ENCODE data around the gene XIRP2. TPM values are rescaled to one million over a fixed set of nuclear protein-coding genes. Genes with fewer than 3 reads are reported as not detected.

XIRP2 gene
- total RNA-seq, 2 donors from 2014 or later: 0.06 to 3.1 TPM

DNA sequence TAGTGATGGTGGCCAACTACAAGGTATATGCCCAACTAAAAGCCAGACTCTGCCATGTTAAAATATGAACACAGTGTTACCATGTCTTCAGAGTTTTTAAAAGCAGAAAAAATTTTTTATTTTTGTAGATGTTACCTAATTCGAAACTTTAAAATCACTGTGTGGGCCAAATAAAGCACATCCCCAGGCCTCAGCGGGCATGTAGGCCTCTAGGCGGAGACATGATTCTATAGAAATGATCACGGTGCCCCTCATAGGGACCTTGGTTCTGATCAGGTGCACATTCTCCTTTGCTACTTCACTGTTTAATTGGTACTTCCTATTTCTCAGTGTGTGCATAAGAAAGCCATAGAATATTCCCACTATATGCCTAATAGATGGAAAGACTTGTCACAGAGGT, 349.2 kb downstream of the XIRP2 start:
- TF ChIP-seq POLR2A (IDR thresholded peaks at IDR 0.05): no peak
- no peak for TF ChIP-seq POLR2AphosphoS5 (IDR thresholded peaks at IDR 0.05)
- TF ChIP-seq, protein P1, sequence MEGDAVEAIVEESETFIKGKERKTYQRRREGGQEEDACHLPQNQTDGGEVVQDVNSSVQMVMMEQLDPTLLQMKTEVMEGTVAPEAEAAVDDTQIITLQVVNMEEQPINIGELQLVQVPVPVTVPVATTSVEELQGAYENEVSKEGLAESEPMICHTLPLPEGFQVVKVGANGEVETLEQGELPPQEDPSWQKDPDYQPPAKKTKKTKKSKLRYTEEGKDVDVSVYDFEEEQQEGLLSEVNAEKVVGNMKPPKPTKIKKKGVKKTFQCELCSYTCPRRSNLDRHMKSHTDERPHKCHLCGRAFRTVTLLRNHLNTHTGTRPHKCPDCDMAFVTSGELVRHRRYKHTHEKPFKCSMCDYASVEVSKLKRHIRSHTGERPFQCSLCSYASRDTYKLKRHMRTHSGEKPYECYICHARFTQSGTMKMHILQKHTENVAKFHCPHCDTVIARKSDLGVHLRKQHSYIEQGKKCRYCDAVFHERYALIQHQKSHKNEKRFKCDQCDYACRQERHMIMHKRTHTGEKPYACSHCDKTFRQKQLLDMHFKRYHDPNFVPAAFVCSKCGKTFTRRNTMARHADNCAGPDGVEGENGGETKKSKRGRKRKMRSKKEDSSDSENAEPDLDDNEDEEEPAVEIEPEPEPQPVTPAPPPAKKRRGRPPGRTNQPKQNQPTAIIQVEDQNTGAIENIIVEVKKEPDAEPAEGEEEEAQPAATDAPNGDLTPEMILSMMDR (IDR thresholded peaks at IDR 0.05): no peak
- Histone ChIP-seq H3K4me3 (no peak overlapping the region), H3K27ac (no peak overlapping the region), H3K27me3 (replicated peaks; ENCODE audit: insufficient read depth) (no peaks in the 10 kb centered on the region), H3K9me3 (no peaks in the 10 kb centered on the region), H3K4me1 (replicated peaks) (no peaks in the 10 kb centered on the region), H3K36me3 (no peaks in the 10 kb centered on the region)
- intact Hi-C loops (cut with DNase I): no loop called here
- no peak for DNase-seq (ENCODE audit: low spot score)
- WGBS: 88% methylated on average over 4 of the region's 4 CpGs

- H3K27me3 ChIP-seq (replicated peaks; ENCODE audit: insufficient read depth): no peaks in the 10 kb centered on the region
- 94% methylated on average over 1 of the region's 1 CpG for WGBS
- TF ChIP-seq POLR2A (IDR thresholded peaks at IDR 0.05): no peak
- TF ChIP-seq, protein P1 (IDR thresholded peaks at IDR 0.05): no peak
- no peak for TF ChIP-seq POLR2AphosphoS5 (IDR thresholded peaks at IDR 0.05)
- intact Hi-C loops (cut with DNase I): no loop called here
- H3K36me3 ChIP-seq: no peaks in the 10 kb centered on the region
- DNase-seq (ENCODE audit: low spot score): no peak
- no peak overlapping the region for H3K4me3 ChIP-seq
- H3K4me1 ChIP-seq (replicated peaks): no peaks in the 10 kb centered on the region
- no peaks in the 10 kb centered on the region for H3K9me3 ChIP-seq
- no peak overlapping the region for H3K27ac ChIP-seq
These were observed 352.4 kb downstream of the XIRP2 start for GRCh38 chr2:167240671-167241070.

DNA sequence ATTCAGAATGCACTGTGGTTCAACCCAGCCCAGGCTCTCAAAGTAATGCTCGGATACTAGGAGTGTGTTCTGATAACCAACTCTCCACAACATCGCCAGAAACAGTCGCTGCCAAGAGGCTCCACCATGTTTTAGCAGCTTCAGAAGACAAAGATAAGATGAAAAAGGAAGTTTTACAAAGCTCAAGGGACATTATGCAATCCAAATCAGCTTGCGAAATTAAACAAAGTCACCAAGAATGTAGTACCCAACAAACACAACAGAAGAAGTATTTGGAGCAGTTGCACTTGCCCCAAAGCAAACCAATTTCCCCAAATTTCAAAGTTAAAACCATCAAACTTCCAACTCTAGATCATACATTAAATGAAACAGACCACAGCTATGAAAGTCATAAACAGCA, 360.9 kb downstream of the XIRP2 start:
- WGBS: 82% methylated on average over 4 of the region's 4 CpGs
- H3K9me3 ChIP-seq: no peaks in the 10 kb centered on the region
- intact Hi-C loops (cut with DNase I): no loop called here

DNA sequence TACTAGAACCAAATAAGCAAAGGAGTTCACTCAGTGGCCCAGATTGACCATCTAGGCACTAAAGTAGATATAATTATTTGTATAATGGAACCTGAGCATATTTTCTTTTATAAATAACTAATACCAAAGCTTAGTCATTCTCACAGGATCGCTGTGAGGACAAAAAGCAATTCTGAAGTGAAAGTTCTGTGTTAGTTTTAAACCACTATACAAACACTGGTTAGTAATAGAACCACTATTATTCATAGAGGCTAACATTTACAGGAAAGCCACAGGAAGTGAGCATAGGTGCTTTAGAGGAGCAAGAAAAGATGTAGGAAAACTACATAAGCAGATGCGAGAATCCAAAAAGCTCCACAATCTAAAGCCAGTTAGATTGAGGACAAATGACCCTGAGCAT, 364.7 kb downstream of the XIRP2 start:
- H3K27ac ChIP-seq: no peak overlapping the region
- 46% methylated on average over 2 of the region's 2 CpGs for WGBS
- no peaks in the 10 kb centered on the region for H3K9me3 ChIP-seq
- intact Hi-C loops (cut with DNase I): no loop called here
- no peaks in the 10 kb centered on the region for H3K36me3 ChIP-seq
- TF ChIP-seq, protein P1 (IDR thresholded peaks at IDR 0.05): no peak
- no peak for TF ChIP-seq POLR2A (IDR thresholded peaks at IDR 0.05)
- no peak for TF ChIP-seq POLR2AphosphoS5 (IDR thresholded peaks at IDR 0.05)
- no peaks in the 10 kb centered on the region for H3K4me1 ChIP-seq (replicated peaks)
- DNase-seq (ENCODE audit: low spot score): no peak
- H3K27me3 ChIP-seq (replicated peaks; ENCODE audit: insufficient read depth): no peaks in the 10 kb centered on the region
- H3K4me3 ChIP-seq: no peak overlapping the region

More for the DNA sequence above, 360.9 kb downstream of the XIRP2 start:
- TF ChIP-seq POLR2A (IDR thresholded peaks at IDR 0.05): no peak
- no peak for TF ChIP-seq POLR2AphosphoS5 (IDR thresholded peaks at IDR 0.05)
- TF ChIP-seq, protein P1 (IDR thresholded peaks at IDR 0.05): no peak
- Histone ChIP-seq H3K4me3 (no peak overlapping the region), H3K4me1 (replicated peaks) (no peaks in the 10 kb centered on the region), H3K36me3 (no peaks in the 10 kb centered on the region), H3K27ac (no peak overlapping the region), H3K27me3 (replicated peaks; ENCODE audit: insufficient read depth) (no peaks in the 10 kb centered on the region)
- no peak for DNase-seq (ENCODE audit: low spot score)

GRCh38 chr2:167254721-167255120, 366.4 kb downstream of the XIRP2 start:
- WGBS: 69% methylated on average over 1 of the region's 1 CpG
- H3K4me3 ChIP-seq: no peak overlapping the region
- no peaks in the 10 kb centered on the region for H3K4me1 ChIP-seq (replicated peaks)
- no peaks in the 10 kb centered on the region for H3K36me3 ChIP-seq
- DNase-seq (ENCODE audit: low spot score): no peak
- no peak overlapping the region for H3K27ac ChIP-seq
- intact Hi-C loops (cut with DNase I): no loop called here
- H3K27me3 ChIP-seq (replicated peaks; ENCODE audit: insufficient read depth): no peaks in the 10 kb centered on the region
- H3K9me3 ChIP-seq: no peaks in the 10 kb centered on the region
- no peak for TF ChIP-seq POLR2A (IDR thresholded peaks at IDR 0.05)
- TF ChIP-seq, protein P1 (IDR thresholded peaks at IDR 0.05): no peak

Measured in prostate gland (tissue), 2 donors.